A673 (cell line): Measurements from ENCODE around the gene BEST1. TPM values are rescaled to one million over a fixed set of nuclear protein-coding genes. Genes with fewer than 3 reads are reported as not detected.

ENCODE experiments used
- BruUV-seq: library from RNA; stranded (reverse); fragments of 400-500 nt; replicated peaks from 2 replicates; lab custom pipeline; 2021; lab: Mats Ljungman, UMichigan
- CTCF ChIA-PET: fragments of 300-600 bp; sonication (Branson Sonifier 250); formaldehyde crosslinking; loops from one replicate; lab custom pipeline; 2022; ENCODE audit warnings: antibody characterized with exemption; lab: Charles Lee
- POLR2A ChIA-PET: fragments of 300-600 bp; sonication (Branson Sonifier 250); formaldehyde crosslinking; loops from one replicate; lab custom pipeline; 2022; ENCODE audit warnings: antibody characterized with exemption; ENCODE audit not compliant: low non-redundant PET; lab: Charles Lee
- DNase-seq: peaks from one replicate; pipeline ENCODE4 v3.0.0-alpha.2; 2015; ENCODE audit warnings: low spot score
- H3K27ac ChIP-seq: fragments of 200-600 bp; sonication (generic); 2 replicates; pipeline ENCODE4 v1.5.1; 2016; ENCODE audit warnings: mixed run types, low read depth, mild to moderate bottlenecking, mixed read lengths, antibody characterized with exemption, low read length; ENCODE audit not compliant: poor library complexity, severe bottlenecking
- H3K27me3 ChIP-seq: fragments of 200-600 bp; sonication (generic); replicated peaks from 2 replicates; pipeline ENCODE4 v1.6.1; 2017; ENCODE audit warnings: mixed run types, low read depth, mild to moderate bottlenecking, mixed read lengths, antibody characterized with exemption, low read length; ENCODE audit not compliant: insufficient read depth, poor library complexity
- H3K36me3 ChIP-seq: fragments of 200-600 bp; sonication (generic); 2 replicates; pipeline ENCODE4 v1.6.1; 2016; ENCODE audit warnings: mixed run types, mild to moderate bottlenecking, mixed read lengths, antibody characterized with exemption, low read length; ENCODE audit not compliant: insufficient read depth, poor library complexity, severe bottlenecking
- H3K4me1 ChIP-seq: fragments of 200-600 bp; sonication (generic); 2 replicates; pipeline ENCODE4 v1.6.1; 2017; ENCODE audit warnings: mixed run types, mild to moderate bottlenecking, mixed read lengths, antibody characterized with exemption, low read length; ENCODE audit not compliant: insufficient read depth, poor library complexity, severe bottlenecking
- H3K4me3 ChIP-seq: fragments of 200-600 bp; sonication (generic); 2 replicates; pipeline ENCODE4 v1.5.1; 2016; ENCODE audit warnings: low read depth, mixed run types, mild to moderate bottlenecking, mixed read lengths, low read length; ENCODE audit not compliant: poor library complexity, severe bottlenecking
- H3K9me3 ChIP-seq: fragments of 200-600 bp; sonication (generic); 2 replicates; pipeline ENCODE4 v1.6.1; 2016; ENCODE audit warnings: mixed run types, low read depth, mild to moderate bottlenecking, mixed read lengths, antibody characterized with exemption, low read length; ENCODE audit not compliant: poor library complexity, severe bottlenecking
- EZH2 ChIP-seq: fragments of 200-600 bp; sonication (generic); IDR thresholded peaks from 2 replicates; pipeline ENCODE4 v1.6.1; 2017; ENCODE audit warnings: borderline replicate concordance, low read depth, mild to moderate bottlenecking, mixed read lengths, antibody characterized with exemption, low read length; ENCODE audit not compliant: poor library complexity, severe bottlenecking
- intact Hi-C: fragments of 100-400 bp; cut with micrococcal nuclease; formaldehyde crosslinking; loops from one replicate; pipeline ENCODE4 v1.10.0; 2022; ENCODE audit not compliant: unreplicated experiment
- total RNA-seq: library from RNA; stranded (reverse); gene quantifications from 2 replicates; pipeline ENCODE4 v1.2.3, GENCODE V29; 2021
- TF ChIP-seq, protein P1 (sequence below): fragments of 300-800, 200-600 bp; sonication (generic); conservative IDR thresholded peaks from 2 replicates; pipeline ENCODE4 v1.5.1; 2017; ENCODE audit warnings: low read depth, mild to moderate bottlenecking, antibody characterized with exemption, low read length, moderate library complexity, mixed read lengths

BEST1 gene
- total RNA-seq, 1 experiment from 2014 or later, result 5.3 TPM

- POLR2A ChIA-PET, result no interaction called here
- H3K36me3 ChIP-seq, result peaks cover 38% of the 10 kb centered on the region
- no peaks in the 10 kb centered on the region for H3K27me3 ChIP-seq
- peak overlapping the region; percentile 90 for H3K4me3 ChIP-seq
- peaks cover 47% of the 10 kb centered on the region for H3K4me1 ChIP-seq
- CTCF ChIA-PET, result interaction anchor here (0.6 kb wide), 1 partner anchor 141 kb away, joined by 3 read pairs; no protein-coding TSS in a partner anchor
- TF ChIP-seq, protein P1, sequence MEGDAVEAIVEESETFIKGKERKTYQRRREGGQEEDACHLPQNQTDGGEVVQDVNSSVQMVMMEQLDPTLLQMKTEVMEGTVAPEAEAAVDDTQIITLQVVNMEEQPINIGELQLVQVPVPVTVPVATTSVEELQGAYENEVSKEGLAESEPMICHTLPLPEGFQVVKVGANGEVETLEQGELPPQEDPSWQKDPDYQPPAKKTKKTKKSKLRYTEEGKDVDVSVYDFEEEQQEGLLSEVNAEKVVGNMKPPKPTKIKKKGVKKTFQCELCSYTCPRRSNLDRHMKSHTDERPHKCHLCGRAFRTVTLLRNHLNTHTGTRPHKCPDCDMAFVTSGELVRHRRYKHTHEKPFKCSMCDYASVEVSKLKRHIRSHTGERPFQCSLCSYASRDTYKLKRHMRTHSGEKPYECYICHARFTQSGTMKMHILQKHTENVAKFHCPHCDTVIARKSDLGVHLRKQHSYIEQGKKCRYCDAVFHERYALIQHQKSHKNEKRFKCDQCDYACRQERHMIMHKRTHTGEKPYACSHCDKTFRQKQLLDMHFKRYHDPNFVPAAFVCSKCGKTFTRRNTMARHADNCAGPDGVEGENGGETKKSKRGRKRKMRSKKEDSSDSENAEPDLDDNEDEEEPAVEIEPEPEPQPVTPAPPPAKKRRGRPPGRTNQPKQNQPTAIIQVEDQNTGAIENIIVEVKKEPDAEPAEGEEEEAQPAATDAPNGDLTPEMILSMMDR, result no peak
- no peak for TF ChIP-seq EZH2
- DNase-seq, result peak; percentile 43
- intact Hi-C loops, result loop anchor here (5.0 kb wide), 1 partner anchor 116 kb away; no protein-coding TSS in a partner anchor
- no peaks in the 10 kb centered on the region for H3K9me3 ChIP-seq
- no TSS peak for BruUV-seq
- H3K27ac ChIP-seq, result peak overlapping the region; percentile 98
Observed at GRCh38 chr11:61966734-61967115, 16.6 kb downstream of the BEST1 start.

DNA sequence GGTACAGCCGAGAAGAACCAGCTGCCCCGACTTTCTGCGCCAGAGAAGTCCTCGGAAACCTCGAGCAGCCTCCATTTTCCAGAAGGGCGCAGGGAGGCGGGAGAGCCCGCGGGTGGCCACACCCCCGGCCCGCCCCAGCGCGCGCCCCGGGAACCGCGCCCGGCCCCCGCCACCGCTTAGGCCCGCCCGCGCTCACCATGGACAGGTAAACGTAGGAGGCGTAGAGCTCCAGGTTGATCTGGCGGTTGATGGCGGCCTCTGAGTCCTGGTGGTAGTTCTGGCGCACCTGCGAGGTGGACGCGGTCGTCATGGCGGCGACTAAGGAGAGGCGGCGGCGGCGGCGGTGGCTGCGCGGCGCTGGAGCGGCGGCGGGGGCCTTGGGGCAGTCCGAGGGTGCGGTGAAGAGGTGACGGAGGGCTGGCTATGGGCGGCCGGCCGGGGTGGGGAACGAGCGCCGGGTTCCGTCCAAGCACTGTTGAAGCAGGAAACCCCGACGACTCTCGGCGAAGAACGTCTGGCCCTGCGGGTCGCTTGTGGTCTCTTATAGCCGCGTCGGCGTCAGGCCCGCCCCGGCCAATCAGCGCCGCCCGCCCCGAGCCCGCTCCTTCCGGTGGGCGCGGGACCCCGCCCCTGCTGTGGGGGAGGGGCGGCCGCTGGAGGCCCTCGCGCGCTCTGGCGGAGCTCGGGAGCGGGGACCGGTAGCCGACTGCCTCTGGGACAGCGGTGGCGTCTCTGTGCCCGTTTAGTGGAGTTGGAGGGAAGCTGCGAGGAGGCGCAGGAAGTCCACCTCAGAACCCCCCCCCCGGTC, 17.2 kb downstream of the BEST1 start, which contains the start of gene FTH1:
TSS of gene FTH1 (minus strand) at position 519 of the 808 bp plus-strand sequence. CDS start at position 310, 209 bp downstream.
- no peaks in the 10 kb centered on the region for H3K27me3 ChIP-seq
- H3K27ac ChIP-seq, result peak within 1 kb of the TSS; percentile 98
- no TSS peak for BruUV-seq
- ChIA-PET POLR2A (interaction anchor here (0.6 to 2.2 kb wide), 5 partner anchors 11 to 1658 kb away, joined by 3 to 28 read pairs (median 4); partner anchors contain the start of gene BEST1), CTCF (interaction anchor here (0.6 to 1.3 kb wide), 3 partner anchors 115 to 172 kb away, joined by 4 to 6 read pairs (median 5); no protein-coding TSS in a partner anchor)
- peaks cover 52% of the 10 kb centered on the region for H3K4me1 ChIP-seq
- TF ChIP-seq, protein P1, result no peak
- TF ChIP-seq EZH2, result no peak
- H3K4me3 ChIP-seq, result peak within 1 kb of the TSS; percentile 90
- intact Hi-C loops, result loop anchor here (5.0 kb wide), 1 partner anchor 115 kb away; no protein-coding TSS in a partner anchor
- DNase-seq, result peak; percentile 96
- no peaks in the 10 kb centered on the region for H3K9me3 ChIP-seq
- peaks cover 38% of the 10 kb centered on the region for H3K36me3 ChIP-seq

DNA sequence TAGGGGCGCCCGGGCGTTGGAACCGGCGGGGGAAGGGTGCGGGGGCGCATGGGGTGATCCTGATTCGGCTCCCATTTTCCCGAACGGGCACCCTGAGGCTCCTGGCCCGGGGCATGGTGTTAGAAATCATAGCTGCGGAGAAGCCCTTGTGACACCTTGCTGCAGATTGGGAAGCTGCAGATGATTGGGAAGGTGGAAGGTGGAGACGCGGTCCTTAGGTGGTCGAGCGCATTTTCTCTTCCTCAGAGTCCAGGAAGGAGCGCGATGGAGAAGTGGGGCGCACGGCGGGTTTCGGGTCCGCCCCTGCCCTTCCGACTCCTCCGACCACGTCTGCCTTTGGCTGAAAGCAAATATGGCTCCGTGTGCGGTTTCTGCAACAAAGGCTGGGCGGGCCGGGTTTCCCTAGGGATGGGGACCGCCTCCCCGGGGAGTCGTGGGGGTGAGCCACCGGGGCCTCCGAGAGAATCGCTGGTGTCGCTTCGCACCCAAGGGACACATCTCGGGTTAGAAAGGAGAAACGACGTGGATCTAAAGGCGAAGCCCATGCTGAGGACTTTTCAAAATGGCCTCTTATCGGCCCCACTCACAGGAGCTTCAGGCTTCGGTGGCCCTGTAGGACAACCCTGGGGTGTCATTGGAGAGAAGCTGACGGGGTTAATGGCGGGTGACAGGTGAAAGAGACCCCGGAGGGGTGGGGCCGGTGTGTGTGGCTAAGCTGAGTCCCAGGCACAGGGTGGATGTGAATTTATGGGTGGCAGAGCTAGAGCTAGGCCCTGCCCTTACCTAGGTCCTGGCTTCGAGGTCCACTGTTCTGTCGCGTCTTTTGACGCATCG, 18.0 kb downstream of the BEST1 start:
- H3K27me3 ChIP-seq, result no peaks in the 10 kb centered on the region
- peaks cover 34% of the 10 kb centered on the region for H3K36me3 ChIP-seq
- H3K4me1 ChIP-seq, result peaks cover 60% of the 10 kb centered on the region
- H3K9me3 ChIP-seq, result no peaks in the 10 kb centered on the region
- ChIA-PET POLR2A (interaction anchor here (0.6 to 2.2 kb wide), 7 partner anchors 10 to 1657 kb away, joined by 3 to 28 read pairs (median 4); partner anchors contain the start of gene BEST1), CTCF (interaction anchor here (0.6 to 1.3 kb wide), 3 partner anchors 114 to 173 kb away, joined by 4 to 6 read pairs (median 5); no protein-coding TSS in a partner anchor)
- DNase-seq, result peak; percentile 63
- H3K27ac ChIP-seq, result peak overlapping the region; percentile 98
- intact Hi-C loops, result loop anchor here (5.0 kb wide), 1 partner anchor 114 kb away; no protein-coding TSS in a partner anchor
- H3K4me3 ChIP-seq, result peak overlapping the region; percentile 90
- BruUV-seq, result no TSS peak
- no peak for TF ChIP-seq EZH2
- TF ChIP-seq, protein P1, result no peak
